Esophagus mucosa (tissue), 1 donor: ENCODE results near the gene GPR87. TPM values are rescaled to one million over a fixed set of nuclear protein-coding genes. Genes with fewer than 3 reads are reported as not detected.
A peak's percentile ranks its signal among the peaks of the same experiment; 100 is the strongest.

Experiments
- ATAC-seq: fragments of 200-7000 bp; cut with Tn5 transposase; one replicate; pipeline ENCODE4 v1.9.1; 2020
- total RNA-seq: library from RNA; stranded (reverse); gene quantifications from one replicate; pipeline ENCODE4 v1.2.4, GENCODE V29; 2023
- donor health status: DM: yes; HTN: yes; CAD: no.

The GPR87 gene, protein sequence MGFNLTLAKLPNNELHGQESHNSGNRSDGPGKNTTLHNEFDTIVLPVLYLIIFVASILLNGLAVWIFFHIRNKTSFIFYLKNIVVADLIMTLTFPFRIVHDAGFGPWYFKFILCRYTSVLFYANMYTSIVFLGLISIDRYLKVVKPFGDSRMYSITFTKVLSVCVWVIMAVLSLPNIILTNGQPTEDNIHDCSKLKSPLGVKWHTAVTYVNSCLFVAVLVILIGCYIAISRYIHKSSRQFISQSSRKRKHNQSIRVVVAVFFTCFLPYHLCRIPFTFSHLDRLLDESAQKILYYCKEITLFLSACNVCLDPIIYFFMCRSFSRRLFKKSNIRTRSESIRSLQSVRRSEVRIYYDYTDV
- 36.8 TPM for total RNA-seq

- peak; percentile 91 for ATAC-seq
These were observed at the start of gene GPR87 for GRCh38 chr3:151316267-151316991. Gene GPR87, minus strand, starts transcription at chr3:151316820. Its CDS starts 16,720 bp downstream, at chr3:151300100.

DNA sequence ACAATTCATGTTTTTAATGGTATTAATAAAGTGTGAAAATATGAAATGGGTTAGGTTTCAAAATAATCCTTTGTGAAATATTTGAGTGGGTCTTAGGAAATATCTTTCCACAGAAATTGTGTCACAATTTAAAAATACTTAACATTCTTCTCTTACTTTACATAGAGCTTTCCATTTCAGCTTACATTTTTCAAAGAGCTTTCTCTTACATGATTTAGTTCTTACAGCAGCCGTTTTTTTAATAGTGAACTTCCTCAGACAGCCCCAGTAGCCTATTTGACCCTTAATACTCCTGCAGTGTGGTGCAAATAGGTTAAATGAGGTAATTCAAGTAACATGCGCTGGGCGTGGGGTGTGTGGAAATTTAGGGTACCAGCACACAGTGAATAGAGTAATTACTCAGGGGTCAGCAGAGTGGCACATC is 46.1 kb upstream of the GPR87 start:
- ATAC-seq = no peak

DNA sequence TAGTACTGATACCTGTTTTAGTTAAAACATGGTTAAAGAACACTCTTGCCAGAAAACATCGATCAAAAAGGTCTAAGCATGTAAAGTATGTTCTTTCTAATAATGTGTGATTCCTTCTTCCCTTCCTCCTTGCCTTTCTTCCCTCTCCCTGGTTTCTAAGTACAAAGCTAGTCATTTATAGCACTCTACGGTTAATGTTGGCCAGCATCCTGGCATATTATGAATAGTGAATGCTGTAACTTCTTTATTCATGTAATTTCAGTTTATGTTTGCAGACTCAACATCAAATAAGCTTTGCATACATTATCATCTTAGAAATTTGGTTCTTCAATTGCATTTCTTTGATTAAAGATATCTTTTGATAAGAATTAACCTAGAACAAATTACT is 40.8 kb upstream of the GPR87 start:
- ATAC-seq = no peak

GRCh38 chr3:151356794-151357462 is 40.3 kb upstream of the GPR87 start:
- ATAC-seq = no peak

DNA sequence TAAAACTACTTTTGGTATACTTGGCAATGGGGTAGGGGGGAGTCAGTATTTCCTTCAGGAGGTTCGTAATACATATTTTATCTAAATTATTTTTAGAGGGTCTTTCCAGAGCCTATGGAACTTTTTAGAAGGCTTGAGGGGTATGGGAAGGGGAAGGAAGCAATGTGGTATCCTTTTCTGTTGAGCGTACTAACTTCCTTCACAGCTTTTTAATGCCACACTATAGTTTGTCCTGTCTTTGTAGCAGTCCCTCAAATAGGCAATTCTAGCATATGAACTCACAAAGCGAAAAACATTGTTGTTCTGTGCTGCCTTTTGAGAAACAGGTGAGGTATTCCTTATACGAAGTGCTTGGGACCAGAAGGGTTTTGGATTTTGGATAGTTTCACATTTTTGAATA is 35.0 kb upstream of the GPR87 start:
- ATAC-seq = no peak

GRCh38 chr3:151351219-151351618 is 34.6 kb upstream of the GPR87 start:
- ATAC-seq = no peak

DNA sequence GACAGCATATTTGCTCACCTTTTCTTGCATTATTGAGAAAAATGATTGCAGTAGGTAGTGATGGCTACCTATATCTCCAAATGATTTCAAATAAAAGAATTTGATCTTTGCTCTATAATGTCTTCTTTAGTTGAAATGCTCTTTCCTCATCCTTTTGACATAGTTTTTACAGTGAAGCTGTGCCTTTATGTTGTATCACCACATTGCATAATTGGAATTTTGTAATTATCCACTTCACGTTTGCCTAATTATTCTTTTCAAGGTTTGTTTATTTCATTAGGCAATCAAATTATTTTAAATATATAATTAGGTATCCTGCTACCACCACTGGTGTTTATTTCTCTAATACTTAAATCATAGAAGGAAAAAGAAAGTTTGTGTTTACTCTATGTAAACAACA is 34.0 kb upstream of the GPR87 start:
- ATAC-seq = no peak

DNA sequence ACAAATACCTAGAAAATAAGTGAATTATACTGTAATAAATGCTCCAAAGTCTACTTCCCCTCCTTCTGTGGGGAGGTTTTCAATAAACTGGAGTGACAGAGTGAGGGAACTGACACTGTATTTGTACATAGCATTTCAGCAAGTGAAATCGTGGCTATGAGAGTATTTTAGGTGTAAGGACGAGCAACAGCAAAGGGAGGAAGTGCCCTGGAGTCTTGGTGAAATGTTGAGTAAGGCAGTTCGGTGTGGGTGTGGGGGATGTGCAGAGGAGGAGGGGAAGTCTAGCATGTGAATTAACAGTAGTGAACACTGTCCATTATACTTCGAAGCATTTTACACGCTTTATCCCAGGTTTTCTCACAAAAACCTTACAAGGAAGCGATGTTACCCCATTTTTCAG is 30.8 kb upstream of the GPR87 start:
- no peak for ATAC-seq

DNA sequence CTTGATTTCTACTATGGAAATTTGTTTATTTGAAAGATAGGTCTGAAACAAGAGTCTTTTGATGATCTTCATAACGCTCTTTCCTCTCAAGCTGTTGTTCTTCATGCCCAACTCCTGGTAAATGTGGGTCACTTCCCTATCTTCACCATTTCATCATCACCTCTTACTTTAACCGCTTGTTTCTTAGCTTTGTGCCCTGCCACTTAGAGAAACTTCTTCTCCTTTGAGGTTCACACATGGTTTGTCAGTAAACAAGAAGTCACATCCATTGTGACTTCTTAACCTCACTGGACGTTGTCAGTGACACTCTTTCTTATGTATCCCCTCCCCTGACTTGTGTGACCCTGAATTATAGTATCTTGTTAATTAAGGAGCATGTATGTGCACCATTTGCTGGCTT is 29.7 kb upstream of the GPR87 start:
- no peak for ATAC-seq

- ATAC-seq = no peak
These were observed 29.2 kb upstream of the GPR87 start for GRCh38 chr3:151345859-151346258.

DNA sequence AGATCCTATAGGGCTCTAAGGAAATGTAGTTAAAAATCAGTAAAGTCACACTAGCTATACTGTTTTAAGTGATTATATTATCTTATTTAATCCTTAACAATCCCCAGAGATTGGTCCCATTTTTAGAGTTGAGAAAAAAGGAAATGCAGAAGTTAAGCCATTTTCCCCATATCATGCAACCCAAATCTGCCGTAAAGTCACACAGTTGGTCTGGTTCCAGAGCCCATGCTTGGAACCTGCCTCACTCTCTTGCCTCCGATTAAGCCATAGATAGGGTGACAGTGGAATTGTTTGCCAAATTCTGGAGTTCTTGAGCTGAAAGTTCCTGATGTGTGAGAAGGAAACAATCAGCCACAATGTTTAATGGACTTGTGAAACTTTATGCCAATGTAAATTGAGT is 15.1 kb upstream of the GPR87 start:
- no peak for ATAC-seq

DNA sequence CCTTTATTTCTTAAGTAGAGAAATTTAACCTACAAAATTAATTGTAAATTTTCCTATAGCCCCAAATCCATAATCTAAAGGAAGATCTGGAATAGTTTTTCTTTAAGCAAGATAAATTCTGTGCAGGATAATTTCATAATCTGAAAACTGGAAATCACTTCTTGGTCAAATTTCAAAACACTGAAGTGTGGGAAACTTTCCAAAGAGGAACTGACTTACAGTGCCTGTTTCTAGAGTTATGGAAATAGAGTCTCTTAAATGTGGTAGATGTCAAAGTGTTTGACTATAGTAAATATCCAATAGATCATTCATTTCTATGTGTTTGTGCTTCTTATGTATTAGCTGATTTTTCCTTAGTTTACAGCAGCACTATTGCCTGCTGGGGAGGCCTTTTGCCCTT is 14.3 kb upstream of the GPR87 start:
- no peak for ATAC-seq

GRCh38 chr3:151330379-151330778 is 13.8 kb upstream of the GPR87 start:
- no peak for ATAC-seq

DNA sequence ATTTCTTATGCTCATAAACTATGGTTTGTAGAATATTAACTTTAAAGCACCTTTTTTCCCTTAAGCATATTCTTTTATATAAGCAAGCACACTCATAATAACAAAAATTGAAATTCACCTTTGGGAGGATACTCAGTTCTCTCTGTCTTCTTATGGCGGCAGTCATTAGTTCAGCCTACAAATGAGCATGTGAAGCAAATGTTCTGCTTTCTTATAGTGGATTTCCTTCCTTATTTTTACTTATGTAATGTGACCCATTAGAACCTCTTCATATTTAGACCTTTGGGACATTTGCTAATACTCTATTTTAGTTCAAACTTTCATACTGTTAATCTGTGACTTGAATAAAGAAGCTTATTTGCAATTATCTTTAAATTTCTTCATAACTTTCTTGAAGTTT is 12.7 kb upstream of the GPR87 start, which contains the start of gene P2RY13:
Gene P2RY13, minus strand, starts transcription at position 187 of the 400 bp plus-strand sequence. Its CDS starts 21 bp downstream, at position 166.
- no peak for ATAC-seq

- ATAC-seq = peak; percentile 65
These were observed 11.8 kb upstream of the GPR87 start for GRCh38 chr3:151328298-151328995.

- ATAC-seq = peak; percentile 35
These were observed 11.1 kb upstream of the GPR87 start for GRCh38 chr3:151327571-151328198.

DNA sequence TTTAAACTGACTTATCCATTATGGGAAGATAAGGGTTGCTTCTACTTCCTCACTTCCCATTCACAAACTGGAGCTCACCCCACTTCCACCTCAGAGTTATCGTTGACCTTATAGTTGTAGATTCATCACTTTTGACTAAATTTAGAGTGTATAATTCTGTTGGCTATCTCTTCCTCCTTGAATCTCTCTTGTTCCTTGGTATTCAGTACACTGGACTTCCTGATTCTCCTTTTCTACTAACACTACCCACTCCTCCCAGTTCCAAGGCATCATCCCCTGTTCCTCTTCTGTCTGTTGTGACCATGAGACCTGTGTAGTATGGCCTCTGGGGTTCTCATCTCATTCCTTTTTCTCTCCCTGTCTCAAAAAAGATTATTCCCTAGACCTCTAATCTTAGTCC is 5.9 kb upstream of the GPR87 start:
- no peak for ATAC-seq

GRCh38 chr3:151321526-151321925 is 4.9 kb upstream of the GPR87 start:
- ATAC-seq = no peak

GRCh38 chr3:151320131-151320530 is 3.5 kb upstream of the GPR87 start:
- peak; percentile 45 for ATAC-seq

DNA sequence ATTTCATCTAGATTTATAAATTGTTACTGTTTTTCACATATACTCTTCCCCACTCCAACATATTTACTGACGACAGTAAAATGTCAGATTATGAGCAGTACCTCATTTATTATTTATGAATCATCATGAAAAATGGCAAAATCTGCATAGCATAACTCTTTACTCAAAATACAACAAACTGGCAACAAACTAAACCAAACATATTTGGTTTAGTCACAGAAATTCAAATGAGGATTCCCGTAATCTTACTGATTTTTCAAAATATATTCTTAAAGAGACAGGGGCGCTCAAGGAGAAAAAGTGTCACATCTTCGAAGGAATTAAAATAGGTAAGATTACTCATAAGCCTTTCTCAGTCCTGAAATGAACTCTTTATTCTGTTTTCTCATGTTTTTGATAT is 3.0 kb upstream of the GPR87 start:
- no peak for ATAC-seq

DNA sequence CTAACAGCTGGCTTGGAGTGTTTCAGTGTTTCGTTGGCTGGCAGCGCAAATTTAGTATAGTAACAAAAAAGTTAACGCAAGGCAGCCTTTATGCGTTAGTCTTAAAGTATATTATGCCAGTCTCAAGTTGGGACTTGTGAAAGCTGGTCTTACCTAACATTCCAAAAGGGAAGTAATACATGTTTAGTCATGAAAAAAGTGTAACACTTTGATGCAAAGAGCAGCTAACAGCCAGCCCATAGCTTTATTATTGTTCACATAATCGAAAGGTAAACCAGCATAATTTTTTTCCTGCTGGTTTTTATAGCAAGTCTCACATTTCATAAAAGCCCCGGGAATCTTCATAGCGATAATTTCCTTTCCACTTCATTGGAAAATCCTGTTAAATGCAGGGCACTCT is 2.4 kb upstream of the GPR87 start:
- peak; percentile 70 for ATAC-seq

- no peak for ATAC-seq
These were observed 1.7 kb upstream of the GPR87 start for GRCh38 chr3:151318313-151318712.
